ENCODE measurements around the gene POU2AF1.

DNA sequence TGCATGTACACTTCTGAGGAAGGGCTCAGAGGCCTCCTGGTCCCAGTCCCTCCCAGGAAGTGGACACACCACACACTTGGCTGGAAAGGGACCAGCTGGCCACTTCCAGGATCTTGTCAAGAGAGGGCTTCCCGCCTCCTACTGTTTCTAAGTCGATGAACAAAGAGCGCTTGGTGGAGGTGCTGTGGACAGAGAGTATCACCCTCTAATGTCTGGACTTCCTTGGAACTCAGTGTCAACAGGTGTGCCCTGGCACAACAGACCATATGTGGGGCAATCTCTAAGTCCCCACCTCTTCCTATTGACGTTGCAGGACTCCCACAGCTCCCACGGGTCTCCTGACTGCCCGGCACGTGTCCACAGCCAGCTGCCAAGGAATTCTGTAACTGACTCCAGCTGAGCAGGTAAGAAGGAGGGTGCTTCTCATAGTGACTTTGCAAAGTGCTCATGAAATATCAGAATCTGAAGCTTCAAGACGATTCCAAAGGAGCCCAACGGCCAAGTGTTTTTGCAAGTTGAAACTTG, 16.1 kb downstream of the POU2AF1 start:
- no peak for TF ChIP-seq POLR2AphosphoS5 (IDR thresholded peaks at IDR 0.05; ENCODE audit: low read depth, low read length)
- no peak for TF ChIP-seq RFX5 (IDR thresholded peaks at IDR 0.05; ENCODE audit: borderline replicate concordance, low read depth, low read length)
- TF ChIP-seq, protein P1, sequence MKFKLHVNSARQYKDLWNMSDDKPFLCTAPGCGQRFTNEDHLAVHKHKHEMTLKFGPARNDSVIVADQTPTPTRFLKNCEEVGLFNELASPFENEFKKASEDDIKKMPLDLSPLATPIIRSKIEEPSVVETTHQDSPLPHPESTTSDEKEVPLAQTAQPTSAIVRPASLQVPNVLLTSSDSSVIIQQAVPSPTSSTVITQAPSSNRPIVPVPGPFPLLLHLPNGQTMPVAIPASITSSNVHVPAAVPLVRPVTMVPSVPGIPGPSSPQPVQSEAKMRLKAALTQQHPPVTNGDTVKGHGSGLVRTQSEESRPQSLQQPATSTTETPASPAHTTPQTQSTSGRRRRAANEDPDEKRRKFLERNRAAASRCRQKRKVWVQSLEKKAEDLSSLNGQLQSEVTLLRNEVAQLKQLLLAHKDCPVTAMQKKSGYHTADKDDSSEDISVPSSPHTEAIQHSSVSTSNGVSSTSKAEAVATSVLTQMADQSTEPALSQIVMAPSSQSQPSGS (IDR thresholded peaks at IDR 0.05; ENCODE audit: low read length): no peak
- TF ChIP-seq, protein P2, sequence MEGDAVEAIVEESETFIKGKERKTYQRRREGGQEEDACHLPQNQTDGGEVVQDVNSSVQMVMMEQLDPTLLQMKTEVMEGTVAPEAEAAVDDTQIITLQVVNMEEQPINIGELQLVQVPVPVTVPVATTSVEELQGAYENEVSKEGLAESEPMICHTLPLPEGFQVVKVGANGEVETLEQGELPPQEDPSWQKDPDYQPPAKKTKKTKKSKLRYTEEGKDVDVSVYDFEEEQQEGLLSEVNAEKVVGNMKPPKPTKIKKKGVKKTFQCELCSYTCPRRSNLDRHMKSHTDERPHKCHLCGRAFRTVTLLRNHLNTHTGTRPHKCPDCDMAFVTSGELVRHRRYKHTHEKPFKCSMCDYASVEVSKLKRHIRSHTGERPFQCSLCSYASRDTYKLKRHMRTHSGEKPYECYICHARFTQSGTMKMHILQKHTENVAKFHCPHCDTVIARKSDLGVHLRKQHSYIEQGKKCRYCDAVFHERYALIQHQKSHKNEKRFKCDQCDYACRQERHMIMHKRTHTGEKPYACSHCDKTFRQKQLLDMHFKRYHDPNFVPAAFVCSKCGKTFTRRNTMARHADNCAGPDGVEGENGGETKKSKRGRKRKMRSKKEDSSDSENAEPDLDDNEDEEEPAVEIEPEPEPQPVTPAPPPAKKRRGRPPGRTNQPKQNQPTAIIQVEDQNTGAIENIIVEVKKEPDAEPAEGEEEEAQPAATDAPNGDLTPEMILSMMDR (IDR thresholded peaks at IDR 0.05; ENCODE audit: control extremely low read depth in 1 of 3, insufficient read depth in 1 of 3, low read depth in 1 of 3, low read length in 3 of 3): no peak
- no peak for TF ChIP-seq GABPA (IDR thresholded peaks at IDR 0.05; ENCODE audit: borderline replicate concordance, insufficient read depth, low read length)
- TF ChIP-seq, protein P3, sequence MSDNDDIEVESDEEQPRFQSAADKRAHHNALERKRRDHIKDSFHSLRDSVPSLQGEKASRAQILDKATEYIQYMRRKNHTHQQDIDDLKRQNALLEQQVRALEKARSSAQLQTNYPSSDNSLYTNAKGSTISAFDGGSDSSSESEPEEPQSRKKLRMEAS (IDR thresholded peaks at IDR 0.05): no peak
- no peak for TF ChIP-seq POLR2A (IDR thresholded peaks at IDR 0.05; ENCODE audit: control extremely low read depth in 1 of 2, low read depth in 2 of 2, low read length in 2 of 2)
- no peak for TF ChIP-seq TAF1 (IDR thresholded peaks at IDR 0.05; ENCODE audit: low read depth, low read length)
- TF ChIP-seq SP4 (IDR thresholded peaks at IDR 0.05; ENCODE audit: low read length): no peak
- no peak for TF ChIP-seq SUZ12 (IDR thresholded peaks at IDR 0.05; ENCODE audit: low read length)

Data from H1 (cell line).